Occipital lobe (tissue), 2 donors: ENCODE results near the gene SPNS2. TPM values are rescaled to one million over a fixed set of nuclear protein-coding genes. Genes with fewer than 3 reads are reported as not detected.
"Not testable (repeated sequence)": the region's sequence is repeated elsewhere in the genome, so short reads cannot be mapped to it uniquely, and the experiment has no call there.

Source experiments
- DNase-seq: peaks from one replicate; lab custom pipeline; 2025; lab: John Stamatoyannopoulos, UW
- total RNA-seq: library from RNA; depleted of rRNA; stranded (reverse); fragments of >200 nt; gene quantifications from one replicate; pipeline ENCODE4 v1.2.3, GENCODE V29; 2014

The SPNS2 gene
- total RNA-seq, 1 donor from 2014 or later: 15.9 TPM

- DNase-seq: peak; percentile 16
Measured at GRCh38 chr17:4565209-4566141, 66.8 kb downstream of the SPNS2 start.

DNA sequence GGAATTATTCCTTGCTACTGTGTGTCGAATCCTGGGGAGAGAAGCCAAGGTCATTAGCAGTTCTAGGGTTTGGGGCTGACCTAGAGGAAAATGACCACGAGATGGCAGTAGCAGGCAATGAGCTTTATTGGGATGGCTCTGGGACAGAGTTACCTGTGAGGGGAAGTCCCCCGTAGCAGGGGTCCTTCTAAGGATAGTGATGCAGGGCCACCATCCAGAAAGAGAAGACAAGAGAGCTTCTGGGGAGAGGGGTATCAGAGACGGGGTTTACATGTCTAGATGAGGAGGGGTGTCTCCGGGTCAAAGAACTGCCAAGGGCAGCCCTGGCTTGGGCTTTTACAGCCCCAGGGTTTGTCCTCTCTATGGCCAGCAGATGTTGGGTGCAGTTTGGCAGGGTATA is 68.1 kb downstream of the SPNS2 start:
- no peak for DNase-seq

DNA sequence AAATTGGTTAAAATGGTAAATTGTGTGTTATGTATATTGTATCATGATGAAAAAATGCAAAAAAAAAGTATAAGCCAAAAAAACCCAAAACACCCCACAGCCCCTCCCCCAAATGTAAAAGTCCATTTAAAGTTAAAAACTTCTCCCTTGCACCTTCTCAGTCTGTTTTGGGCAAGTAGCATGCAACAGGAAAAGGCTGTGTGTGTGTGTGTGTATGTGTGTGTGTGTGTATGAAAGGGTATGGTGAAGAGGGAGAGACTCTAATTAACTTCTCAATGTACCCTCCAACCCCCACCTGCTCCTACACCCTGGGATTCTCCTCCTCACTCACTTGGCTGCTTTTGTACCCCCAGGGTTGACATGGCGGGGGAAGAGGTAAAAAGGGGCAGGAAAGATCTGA is 70.9 kb downstream of the SPNS2 start:
- no peak for DNase-seq

DNA sequence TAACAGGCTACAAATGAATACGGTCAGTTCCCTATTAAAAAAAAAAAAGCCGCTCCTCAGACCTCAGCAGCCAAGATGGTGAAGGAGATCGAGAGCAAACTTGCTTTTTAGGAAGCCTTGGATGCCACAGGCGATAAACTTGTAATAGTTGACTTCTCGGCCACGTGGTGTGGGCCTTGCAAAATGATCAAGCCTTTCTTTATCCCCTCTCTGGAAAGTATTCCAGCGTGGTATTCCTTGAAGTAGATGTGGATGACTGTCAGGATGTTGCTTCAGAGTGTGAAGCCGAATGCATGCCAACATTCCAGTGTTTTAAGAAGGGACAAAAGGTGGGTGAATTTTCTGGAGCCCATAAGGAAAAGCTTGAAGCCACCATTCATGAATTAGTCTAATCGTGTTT is 73.5 kb downstream of the SPNS2 start:
- DNase-seq: no peak

- no peak for DNase-seq
Measured at GRCh38 chr17:4573115-4573514, 74.4 kb downstream of the SPNS2 start.

- no peak for DNase-seq
Measured at GRCh38 chr17:4573669-4574068, 75.0 kb downstream of the SPNS2 start.

- no peak for DNase-seq
Measured at GRCh38 chr17:4574448-4575045, 75.9 kb downstream of the SPNS2 start.

- DNase-seq: no peak
Measured at GRCh38 chr17:4576161-4576558, 77.5 kb downstream of the SPNS2 start.

GRCh38 chr17:4576729-4577322 is 78.1 kb downstream of the SPNS2 start:
- no peak for DNase-seq

DNA sequence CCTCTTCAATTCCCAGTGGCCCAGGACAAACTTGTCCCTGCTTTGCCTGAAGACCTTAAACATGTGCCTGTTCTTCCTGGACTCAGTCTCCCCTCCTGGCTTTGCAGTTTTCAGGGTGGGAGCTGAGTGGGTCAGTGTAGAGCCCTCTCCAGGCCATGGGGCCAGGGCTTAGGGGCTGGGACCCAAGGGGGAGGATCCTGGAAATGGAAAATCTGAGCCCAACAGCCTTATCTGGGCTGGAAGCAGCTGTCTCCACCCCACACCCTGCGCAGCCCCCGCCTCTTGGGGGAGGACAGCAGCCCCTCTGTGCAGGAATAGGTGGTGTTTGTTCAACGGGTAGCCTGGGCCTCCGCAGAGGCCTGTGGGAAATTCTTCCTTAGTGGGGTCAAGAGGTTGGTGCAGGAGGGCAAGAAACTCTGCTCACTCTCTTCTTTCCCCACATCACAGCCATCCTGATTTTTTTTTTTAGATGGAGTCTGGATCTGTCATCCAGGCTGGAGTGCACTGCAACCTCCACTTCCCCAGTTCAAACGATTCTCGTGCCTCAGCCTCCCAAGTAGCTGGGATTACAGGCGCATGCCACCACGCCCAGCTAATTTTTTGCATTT is 78.8 kb downstream of the SPNS2 start:
- no peak for DNase-seq

GRCh38 chr17:4578349-4578748 is 79.7 kb downstream of the SPNS2 start:
- not testable (repeated sequence) for DNase-seq

DNA sequence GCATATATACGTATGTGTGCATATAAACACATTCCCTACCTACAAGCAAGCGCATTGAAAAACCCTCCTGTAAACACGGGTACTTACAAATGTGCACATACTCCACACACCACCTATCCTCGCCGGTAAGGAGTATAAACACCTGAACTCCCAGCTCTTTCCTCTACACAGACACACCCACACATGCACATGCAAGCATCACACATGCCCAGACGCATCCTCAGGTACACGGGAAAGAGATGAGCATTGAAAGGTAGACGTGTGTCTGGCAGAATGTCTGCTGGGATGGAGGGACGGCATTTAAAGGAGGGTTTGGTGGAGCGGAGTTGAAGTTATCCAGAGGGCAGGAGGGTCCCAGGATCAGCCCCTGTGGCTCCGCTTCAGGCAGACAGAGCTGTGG is 81.0 kb downstream of the SPNS2 start:
- no peak for DNase-seq

DNA sequence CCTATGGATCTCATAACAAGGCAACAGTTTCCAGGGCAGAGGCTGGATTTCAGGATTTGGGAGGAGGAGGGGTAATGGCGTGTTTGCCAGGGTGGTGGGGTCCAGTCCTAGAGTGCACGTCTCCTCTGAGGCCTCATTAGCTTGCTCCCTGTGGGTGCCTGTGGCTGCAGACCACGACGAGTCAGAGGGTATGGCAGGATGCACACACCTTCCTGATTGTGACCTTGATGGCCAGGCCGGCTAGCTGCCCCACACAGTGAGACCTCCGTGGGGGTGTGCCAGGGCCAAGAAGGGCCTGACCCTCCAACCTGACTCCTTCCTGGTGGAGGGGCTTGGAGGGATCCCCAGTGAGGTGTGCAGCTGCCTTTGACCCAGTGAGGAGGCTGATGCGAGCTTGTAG is 81.6 kb downstream of the SPNS2 start:
- DNase-seq: no peak

GRCh38 chr17:4582101-4582501 is 83.4 kb downstream of the SPNS2 start:
- DNase-seq: no peak

- no peak for DNase-seq
Measured at GRCh38 chr17:4582691-4583090, 84.0 kb downstream of the SPNS2 start.

DNA sequence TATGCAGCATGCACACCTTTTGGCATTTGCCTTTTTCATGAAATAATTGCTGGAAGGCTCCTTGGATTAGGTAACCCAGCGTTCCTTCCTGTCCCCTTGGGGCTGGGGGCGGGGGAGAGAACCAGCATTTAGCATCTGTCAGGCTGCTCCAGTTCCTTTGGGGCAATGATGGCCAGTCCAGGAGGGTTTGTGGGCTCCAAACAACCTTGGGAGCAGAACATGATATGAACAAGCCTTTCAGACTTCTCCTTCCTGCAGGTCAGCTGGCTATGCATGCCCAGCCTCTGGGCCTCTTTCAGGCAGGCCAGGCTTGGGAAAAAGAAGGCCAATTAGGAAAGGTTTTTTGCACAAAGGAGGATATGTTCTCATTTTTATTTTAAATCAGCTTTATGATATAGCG is 84.5 kb downstream of the SPNS2 start:
- no peak for DNase-seq

DNA sequence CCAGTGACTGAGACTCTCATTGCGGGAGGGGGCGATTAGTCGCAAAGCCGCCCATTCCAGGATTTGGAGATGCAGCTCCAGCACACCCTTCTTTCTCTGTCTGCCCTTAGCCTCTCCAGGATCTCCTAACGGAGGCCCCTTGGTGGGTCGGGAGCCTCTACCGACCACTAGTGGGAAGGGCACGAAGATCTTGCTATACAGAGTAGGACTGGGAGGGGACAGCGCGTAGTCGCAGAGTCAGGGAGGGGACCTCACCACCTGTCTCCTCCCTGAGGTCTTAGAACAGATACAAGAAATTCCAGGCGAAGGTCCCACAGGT is 85.1 kb downstream of the SPNS2 start:
- DNase-seq: no peak

DNA sequence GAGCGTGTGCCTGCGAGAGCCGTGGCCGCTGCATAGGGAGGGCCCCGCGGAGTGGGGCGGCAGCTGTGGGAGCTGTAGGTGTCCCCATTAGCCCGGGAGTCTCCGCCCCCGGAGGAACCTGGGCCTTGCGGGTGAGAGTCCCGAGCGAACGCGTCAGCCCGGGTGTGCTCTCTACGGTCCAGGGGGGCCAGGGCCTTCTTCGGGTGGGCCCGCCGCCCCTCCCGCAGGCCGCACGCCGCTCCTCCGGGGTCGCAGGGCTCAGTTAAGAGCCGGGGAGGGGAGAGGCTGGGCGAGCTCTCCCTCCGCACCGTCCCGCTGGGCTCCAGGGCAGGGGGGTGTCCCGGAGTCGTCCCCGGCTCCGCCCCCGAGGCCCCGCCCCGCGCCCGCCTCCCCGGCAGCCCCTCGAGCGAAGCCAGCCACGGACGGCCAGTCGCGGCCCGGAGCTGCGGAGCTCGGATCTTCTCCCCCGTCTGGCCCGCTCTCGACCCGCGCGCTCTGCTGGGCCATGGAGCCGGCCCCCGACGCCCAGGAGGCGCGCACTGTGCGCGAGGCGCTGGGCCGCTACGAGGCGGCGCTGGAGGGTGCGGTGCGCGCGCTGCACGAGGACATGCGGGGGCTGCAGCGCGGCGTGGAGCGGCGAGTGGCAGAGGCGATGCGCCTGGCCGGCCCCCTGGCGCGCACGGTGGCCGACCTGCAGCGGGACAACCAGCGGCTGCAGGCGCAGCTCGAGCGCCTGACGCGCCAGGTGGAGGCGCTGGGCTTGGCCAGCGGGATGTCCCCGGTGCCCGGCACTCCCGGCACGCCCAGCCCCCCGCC is 85.6 kb downstream of the SPNS2 start, which contains the start of gene SMTNL2:
TSS of gene SMTNL2 (plus strand) at position 429 of the 816 bp plus-strand sequence. CDS start at position 506, 77 bp downstream.
- DNase-seq: no peak

DNA sequence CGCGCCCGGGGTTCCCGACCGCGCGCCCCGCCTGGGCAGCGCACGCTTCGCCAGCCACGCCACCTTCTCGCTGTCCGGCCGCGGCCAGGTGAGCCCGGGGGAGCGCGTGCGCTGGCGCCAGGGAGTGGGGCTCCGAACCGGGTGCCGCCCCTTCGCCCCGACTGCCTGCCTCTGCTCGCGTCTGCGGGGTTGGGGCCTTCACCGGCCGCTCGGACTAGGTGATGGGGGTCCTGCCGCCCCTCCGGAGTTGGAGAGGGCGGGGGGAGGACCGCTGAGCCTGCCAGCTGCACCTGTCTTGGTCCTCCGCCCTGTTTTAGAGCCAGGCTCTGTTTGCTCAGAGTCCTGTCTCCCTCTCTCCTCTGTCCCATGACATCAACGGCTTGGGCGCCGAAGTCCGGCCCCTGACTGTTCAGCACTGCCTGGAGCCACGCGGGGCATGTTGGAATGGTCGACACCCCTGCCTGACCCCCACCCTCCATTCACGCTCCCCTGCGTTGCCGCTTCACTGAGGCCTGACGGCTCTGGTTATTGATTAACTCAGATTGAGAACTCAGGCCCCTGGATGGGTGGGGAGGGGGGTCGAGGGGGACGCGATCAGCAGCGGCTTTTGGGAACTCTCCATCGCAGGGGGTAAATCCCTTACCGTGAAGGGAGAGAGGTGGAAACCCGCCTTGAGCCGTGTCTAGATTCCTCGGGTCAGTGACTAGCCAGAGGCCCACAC is 86.4 kb downstream of the SPNS2 start:
- DNase-seq: no peak

DNA sequence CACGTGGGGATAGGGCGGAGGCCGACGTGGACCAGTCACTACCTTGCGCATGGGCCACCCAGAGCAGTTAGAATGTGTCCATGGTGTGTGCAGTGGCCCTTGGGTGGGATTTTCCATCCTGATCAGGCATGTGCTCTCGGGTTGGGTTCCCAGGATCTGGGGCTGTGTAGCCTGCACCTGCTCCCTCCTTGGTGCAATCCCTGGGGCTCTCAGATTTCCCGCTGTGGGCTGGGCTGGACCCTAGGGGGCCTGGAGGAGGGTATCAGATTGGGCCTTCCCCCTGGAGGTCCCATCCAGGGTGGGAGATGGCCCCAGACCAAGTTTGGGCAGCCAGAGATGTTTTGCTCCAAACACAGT is 86.9 kb downstream of the SPNS2 start:
- DNase-seq: no peak

DNA sequence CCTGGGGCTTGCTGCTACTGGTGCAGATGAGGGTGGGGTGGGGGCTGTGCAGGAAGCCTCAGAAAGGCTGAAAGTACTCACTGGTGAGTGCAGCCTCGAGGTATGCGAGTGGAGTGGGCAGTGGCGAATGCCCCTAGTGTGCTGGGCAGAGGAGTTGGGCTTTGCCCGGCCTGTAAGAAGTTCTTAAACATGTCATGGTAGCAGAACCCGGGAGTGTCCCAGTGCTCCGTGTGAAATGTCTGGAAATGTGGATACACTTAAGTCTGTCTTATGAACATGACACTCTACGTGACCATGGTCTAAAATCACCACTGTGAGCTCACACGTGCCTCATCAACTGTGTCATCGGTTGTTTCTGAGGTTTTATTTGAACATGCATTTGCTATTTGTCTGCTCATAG is 87.4 kb downstream of the SPNS2 start:
- no peak for DNase-seq
